NB4 (cell line): ENCODE data around the gene DNMBP.

Experiments
- CTCF ChIP-seq: IDR thresholded peaks from one replicate; pipeline ENCODE4 v1.5.1; 2012; ENCODE audit warnings: low read depth, low read length
- MAX ChIP-seq: IDR thresholded peaks from 2 replicates; pipeline ENCODE4 v1.6.1; 2011; ENCODE audit warnings: low read depth, low read length
- POLR2A ChIP-seq: IDR thresholded peaks from 2 replicates; pipeline ENCODE4 v1.6.1; 2011; ENCODE audit warnings: mild to moderate bottlenecking; ENCODE audit not compliant: insufficient read length; ENCODE audit errors: extremely low read depth

GRCh38 chr10:99827936-99828335, 181.8 kb downstream of the DNMBP start:
- TF ChIP-seq CTCF (no peak), POLR2A (no peak), MAX (no peak)
